ENCODE data around the gene FLNC. TPM values are rescaled to one million over a fixed set of nuclear protein-coding genes. Genes with fewer than 3 reads are reported as not detected.

The FLNC gene
- total and polyA plus RNA-seq, 2 of the 13 experiments (the other 11 are each of a cell fraction or from before 2014, with no cell fraction given), result 0.02 TPM; not detected in 1

GRCh38 chr7:128826512-128826911 lies 3.7 kb upstream of the FLNC start:
- Histone ChIP-seq H3K4me3 (replicated peaks in 1 of 3; ENCODE audit: insufficient read depth in 1 of 3, low read depth in 2 of 3, low read length in 3 of 3) (no peak overlapping the region), H3K9me3 (ENCODE audit: low read length) (no peaks in the 10 kb centered on the region), H3K4me2 (ENCODE audit: low read depth, low read length) (no peak overlapping the region), H3K79me2 (ENCODE audit: insufficient read depth, low read length) (no peaks in the 10 kb centered on the region), H3K4me1 (ENCODE audit: insufficient read depth, low read length) (peaks cover 30% of the 10 kb centered on the region), H2AFZ (ENCODE audit: low read length) (no peak overlapping the region), H3K27ac (ENCODE audit: extremely low read length, insufficient read depth, low read length) (no peak overlapping the region), H3K9ac (ENCODE audit: insufficient read depth, low read depth, low read length) (no peak overlapping the region), H4K20me1 (ENCODE audit: insufficient read depth, low read length) (no peaks in the 10 kb centered on the region), H3K27me3 (ENCODE audit: control insufficient read depth in 1 of 2, insufficient read depth in 2 of 2, low read length in 2 of 2) (peaks cover 0 to 16% of the 10 kb centered on the region in 2 experiments; a peak in 3 of 5 replicates), H3K36me3 (replicated peaks in 1 of 2; ENCODE audit: control insufficient read depth in 1 of 2, insufficient read depth in 2 of 2, low read length in 2 of 2) (no peaks in the 10 kb centered on the region)
- BruUV-seq (replicated peaks), result no TSS peak
- TF ChIP-seq HMGXB3 (CRISPR knock-in tag; IDR thresholded peaks at IDR 0.05; ENCODE audit: borderline replicate concordance), result no peak
- no peak for TF ChIP-seq ZNF451 (CRISPR knock-in tag; IDR thresholded peaks at IDR 0.05)
- TF ChIP-seq BRCA1 (CRISPR knock-in tag; IDR thresholded peaks at IDR 0.05), result no peak
- no peak for TF ChIP-seq ZNF317 (CRISPR knock-in tag; IDR thresholded peaks at IDR 0.05)
- TF ChIP-seq NFRKB (IDR thresholded peaks at IDR 0.05), result no peak
- no peak for TF ChIP-seq ZNF703 (CRISPR knock-in tag; IDR thresholded peaks at IDR 0.05; ENCODE audit: borderline replicate concordance)
- no peak for TF ChIP-seq PAF1 (CRISPR knock-in tag; IDR thresholded peaks at IDR 0.05)
- TF ChIP-seq ZNF569 (CRISPR knock-in tag; IDR thresholded peaks at IDR 0.05; ENCODE audit: borderline replicate concordance), result no peak
- no peak for TF ChIP-seq ZNF224 (CRISPR knock-in tag; IDR thresholded peaks at IDR 0.05)
- TF ChIP-seq TBL1XR1 (IDR thresholded peaks at IDR 0.05; ENCODE audit: borderline replicate concordance, low read length, partially characterized antibody), result no peak
- TF ChIP-seq TRIM24 (CRISPR knock-in tag; IDR thresholded peaks at IDR 0.05), result no peak
- no peak for DNase-seq (ENCODE audit: low spot score)
- 72% methylated on average over 4 of the region's 4 CpGs for WGBS (ENCODE audit: low lambda C conversion rate)
- in situ Hi-C loops (cut with HindIII; ENCODE audit: extremely low pct_ligation_motif_present, low pct_unique_long_range_greater_than_20kb), result no loop called here
- ChIA-PET CTCF (ENCODE audit: low intra/inter-chr PET ratio, low total read pairs) (no interaction called here), POLR2A (interaction anchor here (2.1 kb wide), 1 partner anchor 37 kb away, joined by 7 read pairs; the partner anchor contains the start of gene ATP6V1F)
- intact Hi-C loops (cut with micrococcal nuclease; ENCODE audit: unreplicated experiment), result no loop called here
- FAIRE-seq, result no peak
- no peak for ATAC-seq
